ENCODE measurements around the gene MYH6. TPM values are rescaled to one million over a fixed set of nuclear protein-coding genes. Genes with fewer than 3 reads are reported as not detected.

The MYH6 gene
- total RNA-seq, 1 donor from 2014 or later: not detected

- H3K9me3 ChIP-seq: no peaks in the 10 kb centered on the region
- no peak overlapping the region for H3K27ac ChIP-seq
- no peaks in the 10 kb centered on the region for H3K36me3 ChIP-seq
- intact Hi-C loops (cut with DNase I): no loop called here
- TF ChIP-seq POLR2AphosphoS5 (IDR thresholded peaks at IDR 0.05; ENCODE audit: insufficient read depth in 1 of 2, low read depth in 1 of 2) (no peak), POLR2A (IDR thresholded peaks at IDR 0.05) (no peak)
- TF ChIP-seq, protein P1, sequence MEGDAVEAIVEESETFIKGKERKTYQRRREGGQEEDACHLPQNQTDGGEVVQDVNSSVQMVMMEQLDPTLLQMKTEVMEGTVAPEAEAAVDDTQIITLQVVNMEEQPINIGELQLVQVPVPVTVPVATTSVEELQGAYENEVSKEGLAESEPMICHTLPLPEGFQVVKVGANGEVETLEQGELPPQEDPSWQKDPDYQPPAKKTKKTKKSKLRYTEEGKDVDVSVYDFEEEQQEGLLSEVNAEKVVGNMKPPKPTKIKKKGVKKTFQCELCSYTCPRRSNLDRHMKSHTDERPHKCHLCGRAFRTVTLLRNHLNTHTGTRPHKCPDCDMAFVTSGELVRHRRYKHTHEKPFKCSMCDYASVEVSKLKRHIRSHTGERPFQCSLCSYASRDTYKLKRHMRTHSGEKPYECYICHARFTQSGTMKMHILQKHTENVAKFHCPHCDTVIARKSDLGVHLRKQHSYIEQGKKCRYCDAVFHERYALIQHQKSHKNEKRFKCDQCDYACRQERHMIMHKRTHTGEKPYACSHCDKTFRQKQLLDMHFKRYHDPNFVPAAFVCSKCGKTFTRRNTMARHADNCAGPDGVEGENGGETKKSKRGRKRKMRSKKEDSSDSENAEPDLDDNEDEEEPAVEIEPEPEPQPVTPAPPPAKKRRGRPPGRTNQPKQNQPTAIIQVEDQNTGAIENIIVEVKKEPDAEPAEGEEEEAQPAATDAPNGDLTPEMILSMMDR (IDR thresholded peaks at IDR 0.05): no peak
- H3K4me1 ChIP-seq: peaks cover 5% of the 10 kb centered on the region
- no peak overlapping the region for H3K4me3 ChIP-seq
- no peaks in the 10 kb centered on the region for H3K27me3 ChIP-seq
- no peak for DNase-seq (ENCODE audit: extremely low spot score in 2 of 2)
Observed at GRCh38 chr14:23443881-23444280, 35.8 kb upstream of the MYH6 start.

- no peak overlapping the region for H3K4me3 ChIP-seq
- TF ChIP-seq POLR2A (IDR thresholded peaks at IDR 0.05) (no peak), POLR2AphosphoS5 (IDR thresholded peaks at IDR 0.05; ENCODE audit: insufficient read depth in 1 of 2, low read depth in 1 of 2) (no peak)
- TF ChIP-seq, protein P1 (IDR thresholded peaks at IDR 0.05): no peak
- no peak overlapping the region for H3K27ac ChIP-seq
- DNase-seq (ENCODE audit: extremely low spot score in 2 of 2): no peak
- no peaks in the 10 kb centered on the region for H3K36me3 ChIP-seq
- H3K27me3 ChIP-seq: no peaks in the 10 kb centered on the region
- intact Hi-C loops (cut with DNase I): no loop called here
- no peaks in the 10 kb centered on the region for H3K9me3 ChIP-seq
- peaks cover 5% of the 10 kb centered on the region for H3K4me1 ChIP-seq
Observed at GRCh38 chr14:23443411-23443812, 35.3 kb upstream of the MYH6 start.

GRCh38 chr14:23442721-23443356 lies 34.8 kb upstream of the MYH6 start:
- H3K36me3 ChIP-seq: no peaks in the 10 kb centered on the region
- no peaks in the 10 kb centered on the region for H3K27me3 ChIP-seq
- intact Hi-C loops (cut with DNase I): no loop called here
- no peak overlapping the region for H3K4me3 ChIP-seq
- H3K9me3 ChIP-seq: no peaks in the 10 kb centered on the region
- peak in 1 of 2 donors; percentile 85 for DNase-seq (ENCODE audit: extremely low spot score in 2 of 2)
- no peak overlapping the region for H3K27ac ChIP-seq
- TF ChIP-seq POLR2AphosphoS5 (IDR thresholded peaks at IDR 0.05; ENCODE audit: insufficient read depth in 1 of 2, low read depth in 1 of 2) (no peak), POLR2A (IDR thresholded peaks at IDR 0.05) (no peak)
- TF ChIP-seq, protein P1 (IDR thresholded peaks at IDR 0.05): no peak
- H3K4me1 ChIP-seq: peaks cover 5% of the 10 kb centered on the region

DNA sequence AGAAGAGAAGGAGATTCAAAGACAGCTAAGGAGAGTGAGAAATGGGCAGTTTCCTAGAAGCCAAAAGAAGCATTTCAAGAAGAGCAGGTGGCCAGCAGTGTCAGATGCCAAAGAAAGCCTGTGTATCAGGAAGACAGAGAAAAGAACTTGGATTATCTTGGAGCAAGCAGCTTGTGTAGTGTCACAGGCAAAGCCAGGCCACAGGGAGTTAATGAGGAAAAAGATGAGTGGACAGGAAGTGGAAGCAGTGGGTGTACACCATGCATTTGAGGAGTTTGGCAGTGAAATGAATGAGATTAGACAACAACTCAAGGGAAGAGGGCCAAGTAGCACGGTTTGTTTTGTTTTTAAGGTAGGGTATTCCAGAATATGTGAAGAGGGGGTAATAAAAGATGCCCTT lies 33.0 kb upstream of the MYH6 start:
- Histone ChIP-seq H3K9me3 (no peaks in the 10 kb centered on the region), H3K36me3 (no peaks in the 10 kb centered on the region), H3K27me3 (no peaks in the 10 kb centered on the region), H3K27ac (no peak overlapping the region), H3K4me1 (no peaks in the 10 kb centered on the region), H3K4me3 (no peak overlapping the region)
- no peak for TF ChIP-seq POLR2A (IDR thresholded peaks at IDR 0.05)
- TF ChIP-seq, protein P1 (IDR thresholded peaks at IDR 0.05): no peak
- no peak for TF ChIP-seq POLR2AphosphoS5 (IDR thresholded peaks at IDR 0.05; ENCODE audit: insufficient read depth in 1 of 2, low read depth in 1 of 2)
- intact Hi-C loops (cut with DNase I): no loop called here
- DNase-seq (ENCODE audit: extremely low spot score in 2 of 2): no peak

DNA sequence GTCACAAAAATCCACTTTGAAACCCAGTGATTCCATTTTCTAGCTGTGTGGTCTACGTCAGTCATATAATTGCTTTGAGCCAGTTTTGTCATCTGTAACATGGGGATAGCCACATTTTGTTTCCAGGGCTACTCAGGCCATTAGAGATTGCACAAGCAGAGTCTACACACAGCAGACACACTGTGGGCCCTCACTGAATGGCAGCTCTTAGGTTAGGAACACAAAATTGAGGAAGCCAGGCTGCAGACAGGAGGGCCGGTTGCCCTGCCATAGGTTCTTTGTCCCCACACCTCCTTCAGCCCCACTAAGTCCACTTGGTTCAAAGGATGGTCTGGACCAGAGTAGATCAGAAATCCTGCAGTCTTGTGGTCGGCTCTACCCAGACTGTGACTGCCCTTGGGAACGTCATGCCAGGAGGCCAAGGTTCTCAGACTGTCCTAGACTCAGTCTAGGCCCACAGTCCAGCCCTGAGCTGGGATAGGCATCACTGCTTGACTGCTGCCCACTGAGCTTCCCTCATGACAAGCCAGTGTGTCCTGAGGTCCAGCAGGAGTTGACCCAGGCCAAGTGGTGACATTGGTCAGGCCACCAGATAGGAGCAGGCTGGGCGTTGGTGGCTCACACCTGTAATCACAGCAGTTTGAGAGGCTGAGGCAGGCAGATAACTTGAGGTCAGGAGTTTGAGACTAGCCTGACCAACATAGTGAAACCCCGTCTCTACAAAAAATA lies 31.2 kb upstream of the MYH6 start:
- H3K36me3 ChIP-seq: no peaks in the 10 kb centered on the region
- TF ChIP-seq, protein P1 (IDR thresholded peaks at IDR 0.05): no peak
- TF ChIP-seq POLR2AphosphoS5 (IDR thresholded peaks at IDR 0.05; ENCODE audit: insufficient read depth in 1 of 2, low read depth in 1 of 2): no peak
- TF ChIP-seq POLR2A (IDR thresholded peaks at IDR 0.05): no peak
- no peaks in the 10 kb centered on the region for H3K27me3 ChIP-seq
- no peaks in the 10 kb centered on the region for H3K4me1 ChIP-seq
- no peak overlapping the region for H3K4me3 ChIP-seq
- intact Hi-C loops (cut with DNase I): no loop called here
- no peak overlapping the region for H3K27ac ChIP-seq
- no peaks in the 10 kb centered on the region for H3K9me3 ChIP-seq
- peak in 1 of 2 donors; percentile 52 for DNase-seq (ENCODE audit: extremely low spot score in 2 of 2)
